Liver (tissue), 9 donors: ENCODE measurements around the gene DST. TPM values are rescaled to one million over a fixed set of nuclear protein-coding genes. Genes with fewer than 3 reads are reported as not detected.

Experiments used
- DNase-seq: peaks from one replicate; pipeline ENCODE4 v3.0.0-alpha.2; 2017; ENCODE audit warnings: low spot score
- H3K27ac ChIP-seq, 2 donors: one replicate each; pipeline ENCODE4 v1.7.0; 2013; ENCODE audit warnings: inconsistent platforms in 2 of 2, low read length in 2 of 2, control low read depth in 1 of 2, low read depth in 1 of 2, mild to moderate bottlenecking in 1 of 2
- H3K27me3 ChIP-seq, 4 donors: one replicate each; pipeline versions ENCODE4 v1.6.1 to v1.7.0; 2013; ENCODE audit warnings: low read length in 3 of 4, inconsistent platforms in 1 of 4, mild to moderate bottlenecking in 1 of 4, moderate library complexity in 1 of 4; ENCODE audit not compliant: control insufficient read depth in 4 of 4, insufficient read depth in 4 of 4
- H3K36me3 ChIP-seq, 4 donors: one replicate each; pipeline versions ENCODE4 v1.6.1 to v1.7.0; 2013; ENCODE audit warnings: low read length in 3 of 4, mild to moderate bottlenecking in 3 of 4, low read depth in 1 of 4, moderate library complexity in 1 of 4; ENCODE audit not compliant: control insufficient read depth in 4 of 4, insufficient read depth in 3 of 4
- H3K4me1 ChIP-seq, 4 donors: one replicate each; pipeline versions ENCODE4 v1.6.1 to v1.7.0; 2013; ENCODE audit warnings: low read length in 3 of 4, mild to moderate bottlenecking in 3 of 4, moderate library complexity in 1 of 4; ENCODE audit not compliant: control insufficient read depth in 4 of 4, insufficient read depth in 4 of 4
- H3K4me3 ChIP-seq, 3 donors: one replicate each; pipeline versions ENCODE4 v1.6.1 to v1.7.0; 2013; ENCODE audit warnings: low read length in 3 of 3, control low read depth in 1 of 3, low read depth in 1 of 3, mild to moderate bottlenecking in 1 of 3
- H3K9ac ChIP-seq, 2 donors: one replicate each; pipeline ENCODE4 v1.7.0; 2013; ENCODE audit warnings: low read length in 2 of 2, mild to moderate bottlenecking in 2 of 2, moderate library complexity in 2 of 2, control low read depth in 1 of 2, low read depth in 1 of 2
- H3K9me3 ChIP-seq, 4 donors: one replicate each; pipeline versions ENCODE4 v1.6.1 to v1.7.0; 2013; ENCODE audit warnings: low read length in 3 of 4; ENCODE audit not compliant: control insufficient read depth in 4 of 4
- EGR1 ChIP-seq, 2 donors: IDR thresholded peaks; 2 replicates each; pipeline ENCODE4 v1.6.1; 2016 to 2018; ENCODE audit warnings: antibody characterized with exemption in 2 of 2, low read depth in 2 of 2
- FOXA1 ChIP-seq: IDR thresholded peaks from 2 replicates; pipeline ENCODE4 v1.6.1; 2016; ENCODE audit warnings: antibody characterized with exemption
- FOXA2 ChIP-seq: IDR thresholded peaks from 2 replicates; pipeline ENCODE4 v1.6.1; 2016; ENCODE audit warnings: antibody characterized with exemption
- GABPA ChIP-seq, 2 donors: IDR thresholded peaks in 1 of 2; conservative IDR thresholded peaks in 1 of 2; 2 replicates each; pipeline ENCODE4 v1.6.1; 2016; ENCODE audit warnings: antibody characterized with exemption in 2 of 2, mild to moderate bottlenecking in 1 of 2, moderate library complexity in 1 of 2
- HNF4A ChIP-seq, 2 donors: conservative IDR thresholded peaks; 2 replicates each; pipeline ENCODE4 v1.6.1; 2016; ENCODE audit warnings: antibody characterized with exemption in 2 of 2, mild to moderate bottlenecking in 2 of 2
- HNF4G ChIP-seq: IDR thresholded peaks from 2 replicates; pipeline ENCODE4 v1.6.1; 2016; ENCODE audit warnings: antibody characterized with exemption
- JUND ChIP-seq, 2 donors: IDR thresholded peaks; 2 replicates each; pipeline ENCODE4 v1.6.1; 2016; ENCODE audit warnings: antibody characterized with exemption in 2 of 2
- NR2F2 ChIP-seq: IDR thresholded peaks from 2 replicates; pipeline ENCODE4 v1.6.1; 2016; ENCODE audit warnings: antibody characterized with exemption
- RAD21 ChIP-seq, 2 donors: IDR thresholded peaks; 2 replicates each; pipeline ENCODE4 v1.6.1; 2016; ENCODE audit warnings: antibody characterized with exemption in 2 of 2, mild to moderate bottlenecking in 2 of 2
- RXRA ChIP-seq, 2 donors: IDR thresholded peaks; 2 replicates each; pipeline ENCODE4 v1.6.1; 2017 to 2018; ENCODE audit warnings: antibody characterized with exemption in 2 of 2, mild to moderate bottlenecking in 1 of 2
- SP1 ChIP-seq: IDR thresholded peaks from 2 replicates; pipeline ENCODE4 v1.6.1; 2018; ENCODE audit warnings: antibody characterized with exemption, mild to moderate bottlenecking
- TAF1 ChIP-seq: conservative IDR thresholded peaks from 2 replicates; pipeline ENCODE4 v1.6.1; 2016; ENCODE audit warnings: antibody characterized with exemption, mild to moderate bottlenecking
- YY1 ChIP-seq: IDR thresholded peaks from 2 replicates; pipeline ENCODE4 v1.6.1; 2016; ENCODE audit warnings: antibody characterized with exemption, mild to moderate bottlenecking
- WGBS: extraction: QIAGEN DNeasy Blood & Tissue Kit; methylation state at CpG from one replicate; pipeline ENCODE4 v1.1.7; 2013; 5-methylcytosine and 5-hydroxymethylcytosine counted together
- polyA plus RNA-seq, 2 donors: library from polyadenylated mRNA; stranded (reverse) in 1 of 2; unstranded in 1 of 2; fragments of 200-250 nt in 1 of 2; fragments of >200 nt in 1 of 2; fragmentation: Nextera tagmentation in 1 of 2; extraction: Ambion mirVana in 1 of 2; gene quantifications; one replicate each; pipeline versions ENCODE4 v1.2.1 to v1.2.3, GENCODE V29; 2013 to 2015
- total RNA-seq, 2 donors: library from RNA; depleted of rRNA; stranded (reverse); fragments of >200 nt; gene quantifications; one replicate each; pipeline ENCODE4 v1.2.3, GENCODE V29; 2014
- TF ChIP-seq, protein P1 (sequence below): IDR thresholded peaks from 2 replicates; pipeline ENCODE4 v1.6.1; 2016; ENCODE audit warnings: antibody characterized with exemption
- TF ChIP-seq, protein P2 (sequence below): fragments of 150-350 bp; IDR thresholded peaks from 2 replicates; pipeline ENCODE4 v1.5.1; 2017; ENCODE audit warnings: improper control_type of control experiment, low read depth, low read length; ENCODE audit not compliant: missing input control
- TF ChIP-seq, protein P3 (sequence below): IDR thresholded peaks from 2 replicates; pipeline ENCODE4 v1.6.1; 2016; ENCODE audit warnings: antibody characterized with exemption
- TF ChIP-seq, protein P4 (sequence below): IDR thresholded peaks from 2 replicates; pipeline ENCODE4 v1.6.1; 2016; ENCODE audit warnings: antibody characterized with exemption
- TF ChIP-seq, protein P5 (sequence below): IDR thresholded peaks from 2 replicates; pipeline ENCODE4 v1.6.1; 2016; ENCODE audit warnings: antibody characterized with exemption, mild to moderate bottlenecking
- donor health status: healthy.
- donor health status: healthy.
- donor health status: healthy.
- donor health status: healthy.
- donor health status: healthy.

DST gene
- total and polyA plus RNA-seq, 4 donors: 30.5 to 234 (median 86.7) TPM

DNA sequence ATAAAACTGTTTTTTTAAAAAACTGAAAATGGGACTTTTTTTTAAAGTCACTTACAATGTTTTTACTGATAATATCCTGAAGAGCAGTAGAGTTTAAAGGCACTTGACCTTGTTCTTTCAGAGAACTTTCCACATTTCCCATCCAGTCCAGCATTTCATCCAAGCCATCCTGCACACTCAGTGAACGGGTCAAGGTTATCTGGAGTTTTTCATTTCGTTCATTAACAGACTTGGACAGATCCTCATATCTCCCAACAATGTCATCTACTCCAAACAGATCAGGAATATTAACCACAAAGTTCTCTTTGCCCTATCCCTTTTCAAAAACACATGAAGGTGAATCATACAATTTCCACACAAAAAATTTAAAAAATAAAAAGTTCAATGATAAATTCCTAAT, 69.1 kb downstream of the DST start:
- Histone ChIP-seq H3K4me1 (peaks cover 0 to 7% (median 2%) of the 10 kb centered on the region in 4 donors), H3K36me3 (peaks cover 5 to 37% (median 18%) of the 10 kb centered on the region in 4 donors)

DNA sequence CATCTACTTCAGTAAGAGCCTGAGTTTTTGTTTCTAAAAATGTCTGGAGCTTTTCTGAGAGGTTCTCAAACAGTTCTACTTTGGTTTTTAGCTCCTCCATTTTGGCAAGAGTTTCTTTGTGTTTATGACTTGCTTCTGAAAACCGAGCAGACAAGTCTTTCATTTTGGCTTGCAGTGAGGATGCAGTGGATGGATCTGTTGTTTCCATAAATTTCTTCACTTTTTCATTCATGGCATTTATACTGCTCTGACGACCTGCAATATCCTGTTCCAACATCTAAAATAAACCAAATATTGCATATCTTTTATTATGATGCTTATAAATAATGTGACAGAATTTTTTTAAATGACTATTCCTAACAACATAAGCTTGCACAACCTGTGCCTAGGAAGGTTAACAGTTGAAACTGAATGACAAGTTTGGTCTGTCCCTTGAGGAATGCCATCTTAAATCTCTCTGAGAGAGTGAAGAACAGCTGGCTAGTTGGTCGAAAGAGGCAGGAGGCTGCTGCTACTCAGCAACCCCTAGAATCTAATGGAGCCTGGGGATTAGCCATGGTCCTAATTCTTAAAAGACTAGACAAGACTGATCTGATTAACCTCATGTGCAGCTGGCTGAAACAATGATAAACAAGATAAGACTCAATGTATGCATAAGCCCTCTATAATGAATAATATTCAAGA, 69.8 kb downstream of the DST start:
- no peaks in the 10 kb centered on the region for H3K27me3 ChIP-seq
- H3K27ac ChIP-seq: no peak overlapping the region
- DNase-seq: no peak
- H3K9me3 ChIP-seq: no peaks in the 10 kb centered on the region
- peaks cover 5 to 35% (median 17%) of the 10 kb centered on the region in 4 donors for H3K36me3 ChIP-seq
- H3K4me3 ChIP-seq: no peak overlapping the region
- no peak overlapping the region for H3K9ac ChIP-seq
- TF ChIP-seq FOXA2 (no peak), HNF4A (conservative IDR thresholded peaks at IDR 0.05) (no peak), TAF1 (no peak), JUND (IDR thresholded peaks at IDR 0.05) (no peak), FOXA1 (no peak), RAD21 (IDR thresholded peaks at IDR 0.05) (no peak), EGR1 (IDR thresholded peaks at IDR 0.05; ENCODE audit: low read depth in 2 of 2) (no peak), HNF4G (no peak), NR2F2 (no peak), GABPA (IDR thresholded peaks at IDR 0.05 in 1 of 2, conservative IDR thresholded peaks at IDR 0.05 in 1 of 2) (no peak), YY1 (no peak), SP1 (no peak)
- TF ChIP-seq, protein P1, sequence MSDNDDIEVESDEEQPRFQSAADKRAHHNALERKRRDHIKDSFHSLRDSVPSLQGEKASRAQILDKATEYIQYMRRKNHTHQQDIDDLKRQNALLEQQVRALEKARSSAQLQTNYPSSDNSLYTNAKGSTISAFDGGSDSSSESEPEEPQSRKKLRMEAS: no peak
- TF ChIP-seq, protein P2, sequence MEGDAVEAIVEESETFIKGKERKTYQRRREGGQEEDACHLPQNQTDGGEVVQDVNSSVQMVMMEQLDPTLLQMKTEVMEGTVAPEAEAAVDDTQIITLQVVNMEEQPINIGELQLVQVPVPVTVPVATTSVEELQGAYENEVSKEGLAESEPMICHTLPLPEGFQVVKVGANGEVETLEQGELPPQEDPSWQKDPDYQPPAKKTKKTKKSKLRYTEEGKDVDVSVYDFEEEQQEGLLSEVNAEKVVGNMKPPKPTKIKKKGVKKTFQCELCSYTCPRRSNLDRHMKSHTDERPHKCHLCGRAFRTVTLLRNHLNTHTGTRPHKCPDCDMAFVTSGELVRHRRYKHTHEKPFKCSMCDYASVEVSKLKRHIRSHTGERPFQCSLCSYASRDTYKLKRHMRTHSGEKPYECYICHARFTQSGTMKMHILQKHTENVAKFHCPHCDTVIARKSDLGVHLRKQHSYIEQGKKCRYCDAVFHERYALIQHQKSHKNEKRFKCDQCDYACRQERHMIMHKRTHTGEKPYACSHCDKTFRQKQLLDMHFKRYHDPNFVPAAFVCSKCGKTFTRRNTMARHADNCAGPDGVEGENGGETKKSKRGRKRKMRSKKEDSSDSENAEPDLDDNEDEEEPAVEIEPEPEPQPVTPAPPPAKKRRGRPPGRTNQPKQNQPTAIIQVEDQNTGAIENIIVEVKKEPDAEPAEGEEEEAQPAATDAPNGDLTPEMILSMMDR: no peak
- TF ChIP-seq, protein P3, sequence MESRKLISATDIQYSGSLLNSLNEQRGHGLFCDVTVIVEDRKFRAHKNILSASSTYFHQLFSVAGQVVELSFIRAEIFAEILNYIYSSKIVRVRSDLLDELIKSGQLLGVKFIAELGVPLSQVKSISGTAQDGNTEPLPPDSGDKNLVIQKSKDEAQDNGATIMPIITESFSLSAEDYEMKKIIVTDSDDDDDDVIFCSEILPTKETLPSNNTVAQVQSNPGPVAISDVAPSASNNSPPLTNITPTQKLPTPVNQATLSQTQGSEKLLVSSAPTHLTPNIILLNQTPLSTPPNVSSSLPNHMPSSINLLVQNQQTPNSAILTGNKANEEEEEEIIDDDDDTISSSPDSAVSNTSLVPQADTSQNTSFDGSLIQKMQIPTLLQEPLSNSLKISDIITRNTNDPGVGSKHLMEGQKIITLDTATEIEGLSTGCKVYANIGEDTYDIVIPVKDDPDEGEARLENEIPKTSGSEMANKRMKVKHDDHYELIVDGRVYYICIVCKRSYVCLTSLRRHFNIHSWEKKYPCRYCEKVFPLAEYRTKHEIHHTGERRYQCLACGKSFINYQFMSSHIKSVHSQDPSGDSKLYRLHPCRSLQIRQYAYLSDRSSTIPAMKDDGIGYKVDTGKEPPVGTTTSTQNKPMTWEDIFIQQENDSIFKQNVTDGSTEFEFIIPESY: no peak
- TF ChIP-seq, protein P4, sequence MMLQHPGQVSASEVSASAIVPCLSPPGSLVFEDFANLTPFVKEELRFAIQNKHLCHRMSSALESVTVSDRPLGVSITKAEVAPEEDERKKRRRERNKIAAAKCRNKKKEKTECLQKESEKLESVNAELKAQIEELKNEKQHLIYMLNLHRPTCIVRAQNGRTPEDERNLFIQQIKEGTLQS: no peak
- TF ChIP-seq, protein P5, sequence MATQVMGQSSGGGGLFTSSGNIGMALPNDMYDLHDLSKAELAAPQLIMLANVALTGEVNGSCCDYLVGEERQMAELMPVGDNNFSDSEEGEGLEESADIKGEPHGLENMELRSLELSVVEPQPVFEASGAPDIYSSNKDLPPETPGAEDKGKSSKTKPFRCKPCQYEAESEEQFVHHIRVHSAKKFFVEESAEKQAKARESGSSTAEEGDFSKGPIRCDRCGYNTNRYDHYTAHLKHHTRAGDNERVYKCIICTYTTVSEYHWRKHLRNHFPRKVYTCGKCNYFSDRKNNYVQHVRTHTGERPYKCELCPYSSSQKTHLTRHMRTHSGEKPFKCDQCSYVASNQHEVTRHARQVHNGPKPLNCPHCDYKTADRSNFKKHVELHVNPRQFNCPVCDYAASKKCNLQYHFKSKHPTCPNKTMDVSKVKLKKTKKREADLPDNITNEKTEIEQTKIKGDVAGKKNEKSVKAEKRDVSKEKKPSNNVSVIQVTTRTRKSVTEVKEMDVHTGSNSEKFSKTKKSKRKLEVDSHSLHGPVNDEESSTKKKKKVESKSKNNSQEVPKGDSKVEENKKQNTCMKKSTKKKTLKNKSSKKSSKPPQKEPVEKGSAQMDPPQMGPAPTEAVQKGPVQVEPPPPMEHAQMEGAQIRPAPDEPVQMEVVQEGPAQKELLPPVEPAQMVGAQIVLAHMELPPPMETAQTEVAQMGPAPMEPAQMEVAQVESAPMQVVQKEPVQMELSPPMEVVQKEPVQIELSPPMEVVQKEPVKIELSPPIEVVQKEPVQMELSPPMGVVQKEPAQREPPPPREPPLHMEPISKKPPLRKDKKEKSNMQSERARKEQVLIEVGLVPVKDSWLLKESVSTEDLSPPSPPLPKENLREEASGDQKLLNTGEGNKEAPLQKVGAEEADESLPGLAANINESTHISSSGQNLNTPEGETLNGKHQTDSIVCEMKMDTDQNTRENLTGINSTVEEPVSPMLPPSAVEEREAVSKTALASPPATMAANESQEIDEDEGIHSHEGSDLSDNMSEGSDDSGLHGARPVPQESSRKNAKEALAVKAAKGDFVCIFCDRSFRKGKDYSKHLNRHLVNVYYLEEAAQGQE: no peak
- WGBS: 66% methylated on average over 3 of the region's 3 CpGs
- H3K4me1 ChIP-seq: peaks cover 0 to 7% (median 2%) of the 10 kb centered on the region in 4 donors

More for the DNA sequence above, 69.1 kb downstream of the DST start:
- Histone ChIP-seq H3K27me3 (no peaks in the 10 kb centered on the region), H3K9ac (no peak overlapping the region), H3K4me3 (no peak overlapping the region), H3K9me3 (no peaks in the 10 kb centered on the region), H3K27ac (no peak overlapping the region)
- 23% methylated on average over 2 of the region's 2 CpGs for WGBS
- TF ChIP-seq HNF4G: no peak
- peak; percentile 44 for TF ChIP-seq SP1
- peak; percentile 38 for TF ChIP-seq YY1
- TF ChIP-seq HNF4A (conservative IDR thresholded peaks at IDR 0.05): peak; percentile 61 to 62
- TF ChIP-seq EGR1 (IDR thresholded peaks at IDR 0.05; ENCODE audit: low read depth in 2 of 2): no peak
- TF ChIP-seq RXRA (IDR thresholded peaks at IDR 0.05): peak; percentile 82 to 84
- no peak for TF ChIP-seq GABPA (IDR thresholded peaks at IDR 0.05 in 1 of 2, conservative IDR thresholded peaks at IDR 0.05 in 1 of 2)
- peak in 1 of 2 donors; percentile 15 for TF ChIP-seq RAD21 (IDR thresholded peaks at IDR 0.05)
- TF ChIP-seq NR2F2: peak; percentile 85
- no peak for TF ChIP-seq TAF1
- DNase-seq: no peak
